H1 (cell line): ENCODE results near the gene HK2. TPM values are rescaled to one million over a fixed set of nuclear protein-coding genes. Genes with fewer than 3 reads are reported as not detected.

ENCODE experiments used
- CBX5 ChIP-seq: fragments of 300-800, 300-1000 bp; sonication (generic); IDR thresholded peaks from 2 replicates; pipeline ENCODE4 v1.7.1; 2016; ENCODE audit warnings: antibody characterized with exemption, low read length, low read depth
- CHD7 ChIP-seq: fragments of 300-600 bp; sonication (generic); IDR thresholded peaks from 2 replicates; pipeline ENCODE4 v1.7.1; 2012; ENCODE audit warnings: low read length, moderate library complexity, mild to moderate bottlenecking, inconsistent platforms; ENCODE audit not compliant: insufficient replicate concordance
- EZH2 ChIP-seq: fragments of 200-600 bp; sonication (generic); IDR thresholded peaks from 2 replicates; pipeline ENCODE4 v1.7.1; 2012; ENCODE audit warnings: low read depth, mild to moderate bottlenecking, moderate library complexity, low read length, inconsistent platforms; ENCODE audit not compliant: severe bottlenecking
- KDM1A ChIP-seq: fragments of 200-600, 300-600 bp; sonication (generic); IDR thresholded peaks from 2 replicates; pipeline ENCODE4 v1.7.1; 2016; ENCODE audit warnings: mild to moderate bottlenecking, low read length, borderline replicate concordance
- KDM4A ChIP-seq: IDR thresholded peaks from one replicate; pipeline ENCODE4 v1.7.1; 2012; ENCODE audit warnings: low read depth, mild to moderate bottlenecking, moderate library complexity, low read length, inconsistent platforms; ENCODE audit not compliant: severe bottlenecking
- POLR2A ChIP-seq, 2 experiments: IDR thresholded peaks; 1 replicate in 1 of 2; 2 replicates in 1 of 2; pipeline ENCODE4 v1.6.1; 2011; ENCODE audit warnings: low read depth in 2 of 2, low read length in 2 of 2, mild to moderate bottlenecking in 2 of 2; ENCODE audit errors: control extremely low read depth in 1 of 2
- RXRA ChIP-seq: IDR thresholded peaks from 2 replicates; pipeline ENCODE4 v1.6.1; 2011; ENCODE audit warnings: low read depth, mild to moderate bottlenecking, low read length, moderate library complexity; ENCODE audit not compliant: insufficient read depth
- SP2 ChIP-seq: IDR thresholded peaks from 2 replicates; pipeline ENCODE4 v1.6.1; 2012; ENCODE audit warnings: mild to moderate bottlenecking, low read length, inconsistent platforms
- SP4 ChIP-seq: IDR thresholded peaks from 2 replicates; pipeline ENCODE4 v1.6.1; 2012; ENCODE audit warnings: low read length, inconsistent platforms
- polyA plus RNA-seq, 7 experiments: library from polyadenylated mRNA; depleted of rRNA in 3 of 7; stranded (reverse) in 5 of 7; unstranded in 2 of 7; fragments of >200 nt in 5 of 7; fragments of 200-250 nt in 2 of 7; gene quantifications; 1 replicate in 5 of 7; 2 replicates in 1 of 7; 4 replicates in 1 of 7; pipeline versions ENCODE4 v1.2.1 to v1.2.3, GENCODE V29; 2011 to 2013; ENCODE audit warnings: missing spikeins in 2 of 7, mixed read lengths in 2 of 7
- total RNA-seq: library from RNA; stranded (reverse); fragmentation: NEBNext Ultra II Directional; extraction: Animal tissue kit (Norgen Biotek cat#: 25700); gene quantifications from 2 replicates; pipeline ENCODE4 v1.2.1, GENCODE V29; 2021

The HK2 gene
- total and polyA plus RNA-seq, 2 of the 8 experiments (the other 6 are each of a cell fraction or from before 2014, with no cell fraction given) = 22.1 to 61.9 TPM

DNA sequence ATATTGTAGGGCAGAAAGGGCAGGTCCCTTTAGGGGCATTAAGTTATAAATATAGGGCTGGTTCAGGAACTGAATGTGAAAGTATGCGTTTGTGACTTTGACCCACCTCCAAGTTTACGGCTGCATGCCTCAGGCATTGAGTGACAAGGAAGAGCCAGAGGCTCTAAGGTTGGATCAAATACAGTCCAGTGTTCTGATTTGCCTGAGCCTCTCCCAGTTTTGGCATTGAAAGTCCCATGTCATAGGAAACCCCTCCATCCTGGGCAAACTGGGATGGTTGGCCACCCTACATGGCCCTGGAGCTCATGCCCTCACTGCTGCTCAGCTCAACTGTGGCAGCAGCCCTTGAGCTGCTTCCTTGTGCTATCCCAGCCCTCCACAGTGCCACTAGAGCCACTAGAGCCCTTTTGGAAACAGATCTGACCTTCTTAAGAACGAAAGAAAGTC, 29.9 kb downstream of the HK2 start (continued):
- TF ChIP-seq POLR2A (IDR thresholded peaks at IDR 0.05; ENCODE audit: control extremely low read depth in 1 of 2, low read depth in 2 of 2, low read length in 2 of 2) = no peak
- TF ChIP-seq EZH2 = no peak
- no peak for TF ChIP-seq RXRA
- no peak for TF ChIP-seq KDM4A
- no peak for TF ChIP-seq SP2
- no peak for TF ChIP-seq CHD7
- no peak for TF ChIP-seq SP4
- no peak for TF ChIP-seq KDM1A
- TF ChIP-seq CBX5 = no peak
